Glomerular visceral epithelial cell (primary cell): ENCODE data around the gene ROPN1B.
"Not testable (repeated sequence)": the region's sequence is repeated elsewhere in the genome, so short reads cannot be mapped to it uniquely, and the experiment has no call there.

Experiments used
- DNase-seq: peaks from one replicate; pipeline ENCODE4 v3.0.0-alpha.2; 2016; ENCODE audit errors: extremely low spot score

The ROPN1B gene

DNA sequence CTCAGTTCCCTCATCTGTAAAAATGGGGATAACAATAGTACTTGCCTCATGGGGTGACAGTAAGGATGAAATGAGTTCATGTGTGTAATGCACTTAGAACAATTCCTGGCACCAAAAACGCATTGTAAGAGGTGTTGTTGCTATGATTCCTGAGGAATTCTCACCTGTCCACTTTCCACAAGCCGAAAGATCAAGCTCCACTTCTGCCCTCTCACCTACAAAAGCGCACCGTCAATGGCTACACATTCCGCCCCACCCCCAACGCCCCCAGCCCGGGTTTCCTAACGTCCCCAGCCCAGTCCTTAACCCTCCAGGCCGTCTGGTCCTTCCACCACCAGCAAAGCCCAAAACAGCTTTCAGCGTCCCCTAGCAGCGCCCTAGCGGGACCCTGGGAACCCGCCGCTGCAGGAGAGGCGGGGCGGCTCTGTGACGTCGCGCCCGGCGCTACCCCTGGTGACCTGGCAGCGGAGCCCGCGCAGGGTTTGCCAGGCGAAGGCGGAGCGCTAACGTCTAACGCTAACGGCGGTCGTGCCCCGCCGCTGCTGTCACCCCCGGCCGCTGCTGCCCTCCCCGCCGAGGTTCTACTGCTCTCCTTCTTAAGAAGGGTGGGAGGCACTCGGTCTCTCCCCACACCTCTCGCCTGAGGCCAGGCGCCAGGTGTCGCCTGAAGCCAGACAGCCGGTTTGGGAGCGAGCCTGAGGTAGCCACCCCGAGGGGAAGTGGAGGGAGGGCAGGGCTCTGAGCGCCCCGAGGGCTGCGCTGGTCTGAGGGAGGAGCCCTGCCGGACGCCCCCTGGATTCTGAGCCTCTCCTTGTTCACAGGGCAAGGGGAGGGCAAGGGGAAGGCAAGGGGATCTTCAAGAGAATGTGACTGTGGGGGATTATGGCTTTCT is at the start of gene ROPN1B:
TSS of gene ROPN1B (plus strand) at position 478 of the 892 bp plus-strand sequence. CDS start 2,877 bp downstream, outside the sequence.
- DNase-seq: not testable (repeated sequence)

DNA sequence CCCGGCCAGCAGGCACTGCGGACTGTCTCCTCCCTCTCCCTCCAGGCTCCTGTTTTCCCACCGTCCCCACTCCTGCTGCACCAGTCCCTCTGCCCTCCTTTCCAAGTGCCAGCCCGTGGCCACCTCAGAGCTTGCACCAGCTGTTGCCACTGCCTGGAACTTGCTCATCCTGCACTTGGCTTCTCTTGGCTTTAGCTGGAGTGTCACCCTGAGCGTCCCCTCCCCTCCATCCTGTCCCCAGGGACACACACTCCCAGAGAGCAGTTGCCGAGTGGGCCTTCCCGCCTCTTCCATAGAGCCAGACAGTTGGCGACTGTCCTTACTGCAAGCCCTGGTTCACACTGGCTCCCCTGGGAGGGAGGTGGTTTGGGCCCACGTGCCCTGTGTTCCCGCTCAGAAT is 48.8 kb upstream of the ROPN1B start:
- DNase-seq: not testable (repeated sequence)

DNA sequence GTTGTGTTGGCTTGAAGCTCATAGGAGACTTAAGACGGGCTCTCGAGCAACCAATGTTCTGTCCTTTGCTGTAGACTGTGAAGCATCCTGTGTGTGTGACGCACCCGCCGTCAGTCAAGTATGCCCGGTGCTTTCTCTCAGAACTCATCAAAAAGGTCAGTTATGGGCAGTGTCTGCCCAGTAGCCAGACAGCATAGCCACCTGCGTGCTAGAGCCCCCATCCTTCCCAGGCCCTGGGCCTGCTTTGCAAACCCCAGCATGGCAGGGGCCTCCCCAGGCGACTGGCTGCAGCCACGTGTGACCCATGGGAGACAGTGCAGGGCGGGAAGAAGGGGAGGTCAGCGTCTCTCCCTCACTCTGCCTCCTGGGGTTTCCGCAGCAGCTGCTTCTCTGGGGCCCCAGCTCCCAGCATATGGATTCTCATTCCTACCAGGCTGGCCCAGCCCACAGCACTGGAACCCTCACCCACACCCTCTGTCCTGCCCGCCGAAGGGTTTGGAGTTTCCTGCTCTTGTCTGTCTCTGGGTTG is 48.2 kb upstream of the ROPN1B start:
- not testable (repeated sequence) for DNase-seq

DNA sequence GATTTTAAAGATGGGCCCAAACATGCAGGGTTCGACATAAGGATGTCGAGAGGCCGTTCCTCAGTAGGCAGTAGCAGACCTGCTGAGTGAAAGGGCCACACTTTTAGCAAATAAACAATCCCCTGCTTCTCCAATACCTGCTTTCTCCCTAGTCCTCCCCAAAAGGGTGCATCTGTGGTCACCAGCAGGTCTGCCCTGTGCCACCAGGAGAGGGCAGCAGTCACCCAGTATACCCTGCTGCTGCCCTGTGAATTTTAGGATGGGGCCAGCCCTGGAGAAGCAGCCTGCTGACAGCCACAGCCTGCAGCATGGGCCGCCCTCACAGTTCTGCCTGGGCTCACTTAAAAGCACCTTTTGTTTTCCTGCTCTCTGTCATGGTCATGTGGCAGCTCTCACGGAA is 47.3 kb upstream of the ROPN1B start:
- peak; percentile 49 for DNase-seq

DNA sequence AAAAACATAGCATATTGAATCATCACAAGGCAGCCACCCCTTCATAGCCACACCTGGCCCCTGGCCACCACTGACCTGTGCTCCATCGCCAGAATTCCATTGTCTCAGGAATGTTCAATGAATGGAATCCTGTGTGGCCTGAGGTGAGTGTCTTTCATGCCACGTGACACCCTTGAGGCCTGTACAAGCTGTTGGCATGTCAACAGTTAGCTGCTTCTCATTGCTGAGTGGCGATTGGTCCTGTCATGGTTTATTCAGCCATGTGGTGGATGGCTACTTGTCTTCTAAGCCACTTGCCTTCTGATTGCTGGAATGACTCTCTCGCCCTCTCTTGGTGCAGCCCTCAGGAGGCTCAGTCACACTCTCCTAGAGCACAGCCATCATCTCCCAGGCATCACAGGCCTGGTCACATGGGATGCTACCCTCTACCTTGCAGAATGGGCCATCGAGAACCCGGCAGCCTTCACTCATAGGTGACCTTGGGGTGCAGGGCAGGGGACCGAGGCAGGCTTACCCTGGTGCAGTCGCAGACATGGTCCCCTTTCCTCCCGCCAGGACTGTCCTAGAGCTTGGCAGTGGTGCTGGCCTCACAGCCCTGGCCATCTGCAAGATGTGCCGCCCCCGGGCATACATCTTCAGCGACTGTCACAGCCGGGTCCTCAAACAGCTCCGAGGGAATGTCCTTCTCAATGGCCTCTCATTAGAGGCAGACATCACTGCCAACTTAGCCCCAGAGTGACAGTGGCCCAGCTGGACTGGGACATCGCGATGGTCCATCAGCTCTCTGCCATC is 45.5 kb upstream of the ROPN1B start:
- peak; percentile 72 for DNase-seq

DNA sequence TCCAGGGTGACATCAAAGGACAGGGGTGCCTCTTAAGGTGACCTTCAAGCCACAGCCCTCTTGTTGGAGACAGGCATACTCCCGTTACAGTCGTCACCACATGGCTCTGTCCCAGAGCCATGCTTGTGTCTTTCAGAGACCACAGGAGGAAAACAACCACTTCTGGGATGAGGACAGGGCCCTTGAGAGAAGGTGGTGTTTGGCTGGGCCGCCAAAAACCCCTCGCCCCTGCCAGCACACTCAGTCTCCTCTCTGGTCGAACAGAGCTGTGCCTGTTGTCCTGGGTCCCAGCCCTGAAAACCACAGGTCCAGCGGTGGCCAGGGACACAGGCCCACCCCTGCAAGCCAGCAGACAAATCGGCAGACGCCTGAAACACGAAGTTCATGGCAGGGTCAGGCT is 44.7 kb upstream of the ROPN1B start:
- DNase-seq: not testable (repeated sequence)

DNA sequence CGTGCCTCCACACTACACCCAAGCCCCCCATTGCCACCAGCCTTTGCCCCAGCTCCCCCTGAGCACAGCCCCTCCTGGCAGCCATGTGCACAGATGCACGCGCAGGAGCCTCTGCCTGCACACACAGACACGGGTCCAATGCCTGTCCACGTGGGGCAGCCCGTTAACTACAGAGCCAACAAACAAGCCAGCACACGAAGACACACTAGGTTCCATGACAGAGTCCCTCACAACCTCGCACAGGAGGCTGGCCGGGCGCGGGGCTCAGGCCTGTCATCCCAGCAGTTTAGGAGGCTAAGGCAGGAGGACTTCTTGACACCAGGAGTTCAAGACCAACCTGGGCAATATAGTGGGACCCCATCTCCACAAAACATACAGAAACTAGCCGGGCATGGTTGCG is 43.3 kb upstream of the ROPN1B start:
- DNase-seq: not testable (repeated sequence)

DNA sequence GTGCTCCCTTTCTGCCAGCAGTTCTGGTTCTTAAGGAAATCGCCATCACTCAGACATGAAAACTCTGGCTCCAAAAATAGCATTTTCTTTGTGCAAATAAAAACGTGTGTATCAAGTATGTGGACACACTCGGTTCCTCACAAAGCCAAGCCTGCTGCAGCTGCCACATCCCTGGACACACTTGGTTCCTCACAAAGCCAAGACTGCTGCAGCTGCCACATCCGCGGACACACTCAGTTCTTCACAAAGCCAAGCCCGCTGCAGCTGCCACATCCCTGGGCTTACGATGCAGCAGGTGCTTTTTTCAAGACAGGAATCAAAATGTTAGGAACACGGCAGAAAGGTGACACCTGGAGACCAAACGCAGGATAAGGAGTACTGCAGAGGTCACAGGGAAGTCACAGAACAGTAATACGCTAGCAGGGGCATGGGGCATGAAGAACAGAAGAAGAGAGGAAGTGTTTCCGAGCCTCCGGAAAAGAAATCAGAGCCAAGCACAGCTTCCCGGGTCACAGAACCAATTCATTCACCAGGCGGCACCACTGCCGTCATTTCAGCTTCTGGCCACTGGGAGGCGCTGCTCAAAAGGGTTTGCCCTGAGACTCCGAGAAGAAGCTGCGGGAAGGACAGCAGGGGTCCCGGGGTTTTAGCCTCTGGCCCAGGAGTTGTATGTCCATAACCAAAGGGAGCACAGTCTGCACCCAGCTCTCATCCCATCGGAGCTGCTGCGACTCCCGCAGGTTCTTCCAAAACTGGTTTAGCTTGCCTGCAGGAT is 40.0 kb upstream of the ROPN1B start:
- DNase-seq: peak; percentile 24

DNA sequence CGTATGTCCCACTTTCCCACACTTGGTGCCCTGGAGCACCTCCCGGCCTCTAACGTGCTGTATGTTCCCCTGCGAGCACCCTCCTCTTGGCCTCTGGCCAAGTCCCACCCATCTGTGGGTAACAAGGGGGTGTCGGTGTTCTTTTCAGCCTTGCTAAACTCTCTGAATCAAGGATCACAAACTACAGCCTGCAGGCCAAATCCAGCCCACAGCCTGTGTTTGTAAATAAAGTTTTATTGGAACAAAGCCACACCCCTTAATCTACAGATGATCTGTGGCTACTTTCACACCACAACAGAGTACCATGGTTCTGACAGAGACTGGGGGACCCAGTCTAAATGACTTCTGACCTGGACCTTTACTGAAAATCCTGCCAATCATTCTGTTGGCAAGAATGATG is 39.2 kb upstream of the ROPN1B start:
- not testable (repeated sequence) for DNase-seq

DNA sequence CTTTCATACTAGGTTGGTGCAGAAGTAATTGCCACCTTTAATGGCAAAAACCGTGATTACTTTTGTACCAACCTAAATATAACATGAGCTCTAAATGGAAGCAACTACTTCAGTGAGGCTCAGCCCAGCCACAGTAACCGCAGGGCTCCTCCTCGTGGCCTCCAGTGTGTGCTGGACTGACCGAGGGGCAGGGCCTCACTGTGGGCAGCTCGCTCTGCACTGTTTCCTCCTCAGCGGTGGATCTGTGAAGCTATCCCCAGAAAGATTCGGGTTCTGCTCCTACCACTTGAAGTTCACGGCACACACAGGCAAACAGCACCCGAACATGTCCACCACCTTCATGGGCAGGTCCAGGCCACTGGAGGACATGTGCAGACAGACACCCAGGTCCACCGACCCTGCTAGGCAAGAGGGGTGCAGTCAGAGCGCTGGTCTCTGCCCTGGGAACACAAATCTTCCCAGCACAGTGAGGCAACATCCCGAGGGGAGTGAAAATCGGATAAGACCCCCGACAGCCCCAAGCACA is 37.6 kb upstream of the ROPN1B start:
- not testable (repeated sequence) for DNase-seq

DNA sequence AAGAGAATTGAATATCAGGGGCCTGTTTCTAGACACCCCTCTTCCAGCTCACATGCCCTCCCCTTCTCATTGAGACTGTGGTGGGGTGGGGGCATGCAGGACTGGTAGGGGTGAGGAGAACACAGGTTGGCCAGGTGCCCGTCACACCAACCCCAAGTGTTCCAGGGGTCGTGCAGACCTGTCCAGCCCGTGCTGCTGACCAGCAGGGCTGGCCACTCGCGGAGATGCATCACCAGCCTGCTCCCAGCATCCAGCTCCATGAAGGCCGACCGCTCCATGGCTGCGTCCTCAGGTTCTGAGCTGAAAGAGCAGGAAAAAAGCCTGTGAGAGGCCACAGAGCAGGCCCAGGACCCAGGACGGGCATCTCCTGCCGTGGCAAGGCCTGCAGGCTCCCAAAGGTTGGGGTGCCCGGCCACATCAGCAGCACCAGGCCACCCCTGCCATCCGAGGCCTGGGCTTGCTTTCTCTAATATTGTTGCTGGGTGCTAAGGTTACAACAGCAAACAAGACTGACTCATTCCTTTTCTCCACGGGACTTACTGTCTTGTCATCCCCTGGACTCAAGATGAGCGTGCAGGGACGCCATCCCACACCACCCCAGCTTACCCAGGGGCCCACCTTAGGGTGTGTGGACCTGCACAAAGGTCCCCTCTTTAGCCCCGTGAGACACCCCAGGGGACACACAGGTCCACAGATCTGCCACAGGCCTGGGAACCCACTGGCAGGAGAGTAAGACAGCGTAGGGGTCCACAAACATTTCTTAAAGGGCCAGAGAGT is 35.4 kb upstream of the ROPN1B start:
- DNase-seq: not testable (repeated sequence)

DNA sequence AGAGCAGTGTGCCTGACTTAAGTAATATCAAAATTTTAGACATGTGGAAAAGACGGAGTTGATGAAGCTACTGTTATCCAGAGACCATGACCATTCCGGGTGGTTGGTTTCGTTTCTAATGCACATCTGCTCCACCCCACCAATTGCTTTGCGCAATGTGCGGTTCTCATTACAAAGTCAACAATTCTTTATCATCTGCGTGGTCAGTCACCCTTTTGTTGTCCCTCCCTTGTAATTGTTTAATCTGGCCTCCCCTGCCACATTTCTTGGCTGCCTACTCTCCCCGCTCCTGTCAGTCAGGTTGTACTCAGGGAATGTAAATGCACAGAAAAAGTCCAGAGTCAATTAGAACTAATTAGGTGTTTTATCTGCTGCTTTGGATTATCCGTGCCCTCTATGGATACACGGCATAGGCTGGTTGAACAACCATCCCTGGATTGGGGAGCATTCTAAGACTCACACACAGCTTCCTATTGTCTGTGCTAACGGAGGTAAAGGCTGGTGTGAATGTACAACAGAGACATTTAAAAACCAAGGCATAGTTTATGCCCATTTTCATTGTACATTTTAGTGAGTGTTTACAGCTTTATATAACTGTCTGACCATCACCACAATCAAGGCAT is 33.6 kb upstream of the ROPN1B start:
- peak; percentile 53 for DNase-seq

DNA sequence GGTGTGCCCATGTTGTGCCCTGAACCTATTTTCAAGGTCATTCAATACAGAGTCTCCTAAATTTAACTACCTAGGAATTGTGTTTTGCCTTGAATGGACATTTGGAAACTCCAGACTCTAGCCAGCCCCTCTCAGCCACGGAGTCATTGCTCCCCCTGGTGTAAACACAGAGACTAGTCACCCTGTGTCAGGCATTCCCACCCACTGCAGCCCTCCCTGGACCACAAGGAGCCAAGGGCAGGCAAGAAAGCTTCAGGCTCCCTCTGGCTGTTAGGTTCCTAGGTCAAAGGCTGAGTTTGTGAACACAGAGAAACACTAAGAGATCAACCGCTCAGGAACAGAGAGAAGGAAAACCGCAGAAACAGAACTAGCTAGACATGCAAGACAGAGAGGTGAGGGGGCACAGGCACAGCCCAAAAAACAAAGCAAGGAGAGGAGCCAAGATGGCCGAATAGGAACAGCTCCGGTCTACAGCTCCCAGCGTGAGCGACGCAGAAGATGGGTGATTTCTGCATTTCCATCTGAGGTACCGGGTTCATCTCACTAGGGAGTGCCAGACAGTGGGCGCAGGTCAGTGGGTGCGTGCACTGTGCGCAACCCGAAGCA is 32.7 kb upstream of the ROPN1B start:
- not testable (repeated sequence) for DNase-seq

DNA sequence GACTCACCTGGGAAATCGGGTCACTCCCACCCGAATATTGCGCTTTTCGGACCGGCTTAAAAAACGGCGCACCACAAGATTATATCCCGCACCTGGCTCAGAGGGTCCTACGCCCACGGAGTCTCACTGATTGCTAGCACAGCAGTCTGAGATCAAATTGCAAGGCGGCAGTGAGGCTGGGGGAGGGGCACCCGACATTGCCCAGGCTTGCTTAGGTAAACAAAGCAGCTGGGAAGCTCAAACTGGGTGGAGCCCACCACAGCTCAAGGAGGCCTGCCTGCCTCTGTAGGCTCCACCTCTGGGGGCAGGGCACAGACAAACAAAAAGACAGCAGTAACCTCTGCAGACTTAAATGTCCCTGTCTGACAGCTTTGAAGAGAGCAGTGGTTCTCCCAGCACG is 32.1 kb upstream of the ROPN1B start:
- DNase-seq: not testable (repeated sequence)

DNA sequence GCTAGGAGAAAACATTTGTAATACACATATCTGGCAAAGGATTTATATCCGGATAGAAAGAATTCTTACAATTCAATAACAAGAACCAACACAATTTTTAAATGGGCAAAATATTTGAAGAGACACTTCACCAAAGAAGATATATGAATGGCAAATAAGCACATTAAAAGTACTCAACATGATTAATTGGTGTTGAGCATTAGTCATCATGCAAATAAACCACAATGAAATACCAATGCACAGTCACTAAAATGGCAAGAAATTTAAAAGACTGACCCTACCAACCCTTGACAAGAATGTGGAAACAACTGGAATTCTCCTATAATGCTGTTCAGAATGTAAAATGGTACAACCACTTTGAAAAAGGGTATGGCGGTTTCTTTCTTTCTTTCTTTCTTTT is 21.2 kb upstream of the ROPN1B start:
- not testable (repeated sequence) for DNase-seq

DNA sequence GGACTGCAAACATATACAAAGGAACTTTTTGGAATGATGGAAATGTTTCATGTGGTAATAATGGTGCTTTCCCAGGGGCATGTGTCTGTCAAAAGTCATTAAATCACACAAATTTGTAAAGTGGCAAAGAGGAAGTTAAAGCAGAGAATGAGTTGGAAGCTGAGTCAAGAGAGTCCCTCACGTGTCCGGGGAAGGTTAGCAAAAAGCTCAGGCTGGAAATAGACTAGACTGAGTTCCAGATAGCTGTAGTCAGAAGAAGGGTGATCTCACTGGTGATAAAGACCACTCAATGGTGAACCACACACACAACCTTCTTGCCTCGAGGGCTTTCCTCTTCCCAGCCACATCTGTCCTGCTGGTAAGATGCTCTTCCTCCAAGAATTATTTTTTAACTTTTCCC is 20.1 kb upstream of the ROPN1B start:
- DNase-seq: peak; percentile 45

DNA sequence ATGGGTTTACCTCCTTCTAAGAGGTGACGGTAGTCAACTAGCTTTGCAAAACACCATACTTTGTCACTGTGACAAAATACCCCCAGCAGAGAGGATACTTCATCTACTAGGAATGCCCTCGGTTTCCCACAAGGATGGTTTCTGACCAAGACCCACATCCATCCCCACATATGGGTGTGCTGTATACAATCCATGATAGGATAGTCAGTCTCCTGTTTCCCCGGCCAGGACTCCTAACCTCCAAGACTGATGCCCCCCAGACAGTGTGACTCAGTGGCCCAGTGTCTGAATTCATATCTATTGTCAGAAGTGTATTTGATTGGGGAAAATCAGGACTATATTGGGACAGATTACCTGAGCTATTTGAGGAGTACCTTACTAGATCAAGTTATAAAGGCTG is 17.8 kb upstream of the ROPN1B start:
- DNase-seq: peak; percentile 64

DNA sequence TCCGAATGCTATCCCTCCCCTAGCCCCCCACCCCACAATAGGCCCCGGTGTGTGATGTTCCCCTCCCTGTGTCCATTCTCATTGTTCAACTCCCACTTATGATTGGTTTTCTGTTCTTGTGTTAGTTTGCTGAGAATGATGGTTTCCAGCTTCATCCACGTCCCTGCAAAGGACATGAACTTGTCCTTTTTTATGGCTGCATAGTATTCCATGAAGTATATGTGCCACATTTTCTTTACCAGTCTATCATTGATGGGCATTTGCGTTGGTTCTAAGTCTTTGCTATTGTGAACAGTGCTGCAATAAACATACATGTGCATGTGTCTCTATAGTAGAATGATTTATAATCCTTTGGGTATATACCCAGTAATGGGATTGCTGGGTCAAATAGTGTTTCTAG is 12.0 kb upstream of the ROPN1B start:
- DNase-seq: not testable (repeated sequence)

DNA sequence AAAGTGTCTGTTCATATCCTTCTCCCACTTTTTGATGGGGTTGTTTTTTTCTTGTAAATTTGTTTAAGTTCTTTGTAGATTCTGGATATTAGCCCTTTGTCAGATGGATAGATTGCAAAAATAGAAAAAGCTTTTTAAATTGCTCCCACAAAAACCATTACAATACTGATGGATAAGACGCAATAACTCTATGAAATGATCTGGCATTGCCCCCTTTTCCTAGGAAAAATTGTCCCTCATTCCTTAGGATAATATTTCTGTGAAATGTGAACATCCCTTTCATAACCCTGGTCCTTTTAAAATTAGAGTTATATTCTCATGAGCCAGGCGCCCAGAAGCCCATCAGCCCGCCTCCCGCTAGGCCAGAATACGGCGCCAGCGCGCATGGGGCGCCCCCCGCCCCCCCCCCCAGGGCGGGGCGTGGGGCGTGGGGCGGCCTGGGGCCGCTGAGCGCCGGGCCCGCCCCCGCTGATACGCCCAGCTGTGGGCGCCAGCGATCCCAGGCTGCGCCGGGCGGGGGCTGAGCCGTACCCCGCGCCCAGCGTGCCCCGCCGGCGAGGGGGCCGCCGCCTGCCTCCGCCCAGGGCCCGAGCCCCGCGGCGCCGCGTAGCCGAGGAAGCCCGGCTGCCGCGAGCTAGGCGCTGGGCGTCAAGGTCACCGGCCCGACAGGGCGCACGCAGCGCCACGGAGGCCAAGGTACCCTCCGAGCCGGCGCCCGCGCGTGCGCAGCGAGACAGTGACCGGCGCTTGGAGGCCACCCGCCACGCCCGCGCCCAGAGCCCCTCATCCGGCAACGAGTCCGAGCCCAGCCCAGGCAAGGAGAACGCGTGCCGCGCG is 11.1 kb upstream of the ROPN1B start:
- DNase-seq: no peak
